ENCODE results near the gene PDE11A. TPM values are rescaled to one million over a fixed set of nuclear protein-coding genes. Genes with fewer than 3 reads are reported as not detected.

PDE11A gene
- total RNA-seq, 1 donor: under 0.01 TPM

DNA sequence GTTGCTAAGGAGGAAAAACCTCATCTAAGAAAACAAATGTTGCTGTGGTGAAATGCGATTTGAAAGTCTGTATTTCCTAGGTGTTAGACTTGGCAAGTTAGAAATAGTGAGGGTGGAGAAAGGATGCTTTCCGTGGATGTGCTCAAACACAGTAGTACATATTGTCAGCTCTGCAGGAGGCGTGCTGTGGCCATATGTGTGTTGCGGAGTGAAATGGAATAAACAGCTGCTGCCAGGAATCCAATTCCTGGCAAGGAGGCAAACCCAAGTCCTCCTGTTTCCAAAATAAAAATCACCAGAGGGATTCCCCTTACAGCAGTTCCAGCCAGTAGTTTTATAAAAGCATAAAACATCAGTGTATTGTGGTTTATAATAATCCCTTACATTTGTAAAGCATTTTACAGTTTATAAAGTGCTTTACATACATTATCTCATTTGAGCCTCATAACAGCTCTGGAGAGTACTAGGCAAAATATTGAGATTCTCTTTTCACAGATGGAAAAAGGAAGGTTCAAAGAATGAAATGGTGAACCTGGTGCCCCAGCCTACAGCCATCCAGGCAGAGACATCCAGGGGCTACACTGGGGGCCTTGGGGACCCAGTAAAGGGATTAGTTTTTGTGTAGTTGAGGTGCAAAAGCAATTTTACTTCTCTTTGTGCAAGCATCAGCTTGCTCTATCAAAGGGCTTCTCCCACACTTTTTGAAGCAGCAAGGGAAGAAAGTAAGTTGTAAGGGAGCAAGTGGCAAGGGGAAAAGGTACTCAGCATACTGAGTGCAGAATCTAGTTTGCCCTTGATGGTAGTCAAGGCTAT, 474.0 kb downstream of the PDE11A start:
- DNase-seq (ENCODE audit: low read depth): peak; percentile 89
- TF ChIP-seq, protein P1, sequence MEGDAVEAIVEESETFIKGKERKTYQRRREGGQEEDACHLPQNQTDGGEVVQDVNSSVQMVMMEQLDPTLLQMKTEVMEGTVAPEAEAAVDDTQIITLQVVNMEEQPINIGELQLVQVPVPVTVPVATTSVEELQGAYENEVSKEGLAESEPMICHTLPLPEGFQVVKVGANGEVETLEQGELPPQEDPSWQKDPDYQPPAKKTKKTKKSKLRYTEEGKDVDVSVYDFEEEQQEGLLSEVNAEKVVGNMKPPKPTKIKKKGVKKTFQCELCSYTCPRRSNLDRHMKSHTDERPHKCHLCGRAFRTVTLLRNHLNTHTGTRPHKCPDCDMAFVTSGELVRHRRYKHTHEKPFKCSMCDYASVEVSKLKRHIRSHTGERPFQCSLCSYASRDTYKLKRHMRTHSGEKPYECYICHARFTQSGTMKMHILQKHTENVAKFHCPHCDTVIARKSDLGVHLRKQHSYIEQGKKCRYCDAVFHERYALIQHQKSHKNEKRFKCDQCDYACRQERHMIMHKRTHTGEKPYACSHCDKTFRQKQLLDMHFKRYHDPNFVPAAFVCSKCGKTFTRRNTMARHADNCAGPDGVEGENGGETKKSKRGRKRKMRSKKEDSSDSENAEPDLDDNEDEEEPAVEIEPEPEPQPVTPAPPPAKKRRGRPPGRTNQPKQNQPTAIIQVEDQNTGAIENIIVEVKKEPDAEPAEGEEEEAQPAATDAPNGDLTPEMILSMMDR (IDR thresholded peaks at IDR 0.05; ENCODE audit: insufficient read depth, low read depth, low read length): no peak
- H3K4me3 ChIP-seq (ENCODE audit: low read depth, low read length): no peak overlapping the region

DNA sequence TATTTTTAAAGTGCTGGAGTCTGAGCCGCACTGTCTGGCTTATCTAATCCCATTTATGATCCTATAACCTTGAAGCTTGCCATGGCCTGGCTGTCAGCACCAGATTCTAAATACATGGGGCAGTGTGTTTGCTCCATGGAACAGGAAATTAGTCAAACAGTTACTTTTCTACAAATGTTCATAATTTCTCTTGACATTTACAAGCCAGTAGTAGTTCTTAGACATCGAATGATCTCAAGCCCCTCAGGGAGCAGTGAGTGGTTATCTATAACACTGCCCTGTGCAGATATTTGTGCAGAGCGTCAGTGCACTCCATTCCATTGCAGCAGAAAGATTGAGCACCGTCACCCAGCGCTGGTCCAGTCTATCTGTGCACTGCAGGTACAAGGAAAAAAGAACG, 474.8 kb downstream of the PDE11A start:
- peak; percentile 91 for DNase-seq (ENCODE audit: low read depth)
- no peak overlapping the region for H3K4me3 ChIP-seq (ENCODE audit: low read depth, low read length)
- TF ChIP-seq, protein P1 (IDR thresholded peaks at IDR 0.05; ENCODE audit: insufficient read depth, low read depth, low read length): no peak

DNA sequence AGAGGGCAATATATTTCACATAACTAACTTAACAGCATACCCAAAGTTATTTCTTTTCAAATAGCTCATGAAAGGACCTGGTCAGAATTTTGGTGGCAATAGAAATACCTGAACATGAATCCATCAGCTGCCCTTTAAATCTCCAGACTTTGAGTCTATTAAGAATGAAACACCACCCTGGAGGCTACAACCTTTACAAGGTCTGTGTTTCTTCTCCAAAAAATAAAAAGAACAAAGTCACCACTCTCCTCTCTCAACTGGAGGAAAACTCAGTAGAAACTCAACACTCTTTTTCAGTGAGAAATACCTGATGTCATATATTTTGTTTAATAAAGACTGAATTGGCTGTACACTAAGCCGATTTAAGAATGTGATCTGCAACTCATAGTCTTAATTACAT, 475.7 kb downstream of the PDE11A start:
- DNase-seq (ENCODE audit: low read depth): no peak
- no peak overlapping the region for H3K4me3 ChIP-seq (ENCODE audit: low read depth, low read length)
- TF ChIP-seq, protein P1 (IDR thresholded peaks at IDR 0.05; ENCODE audit: insufficient read depth, low read depth, low read length): no peak

DNA sequence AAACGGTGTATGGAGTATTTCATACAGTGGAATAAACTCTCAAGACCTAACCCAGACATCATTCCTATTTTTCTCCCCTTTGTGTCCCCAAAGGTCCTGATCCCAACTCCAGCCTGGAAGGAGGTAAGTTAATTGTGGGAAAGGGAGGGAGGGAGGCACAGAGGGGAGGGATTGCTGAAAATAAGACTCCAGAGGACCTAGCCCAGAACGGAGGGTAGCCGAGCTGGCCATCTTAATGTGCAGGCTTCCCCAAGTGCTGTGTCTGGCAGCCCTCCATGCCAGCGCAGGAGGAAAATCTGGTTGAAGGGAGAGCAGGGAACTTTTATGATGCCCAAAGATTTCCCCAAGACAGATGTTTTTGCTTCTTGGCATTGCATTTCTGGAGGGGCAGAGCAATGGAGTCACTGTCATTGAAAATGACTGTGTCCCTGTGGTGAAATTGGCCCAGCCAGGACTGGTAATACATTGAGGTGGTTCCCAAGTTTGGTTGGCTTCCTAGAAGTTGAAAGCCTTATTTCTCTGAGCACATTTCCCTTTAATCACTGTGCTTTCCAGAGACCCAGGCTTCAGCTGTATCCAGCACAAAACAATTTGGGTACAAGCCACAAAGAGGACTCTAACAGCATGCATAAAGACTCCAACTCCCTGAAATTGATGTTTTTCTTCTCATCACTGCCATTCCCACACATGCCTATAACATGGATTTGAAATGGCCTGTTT, 477.3 kb downstream of the PDE11A start:
- H3K4me3 ChIP-seq (ENCODE audit: low read depth, low read length): no peak overlapping the region
- TF ChIP-seq, protein P1 (IDR thresholded peaks at IDR 0.05; ENCODE audit: insufficient read depth, low read depth, low read length): no peak
- no peak for DNase-seq (ENCODE audit: low read depth)

DNA sequence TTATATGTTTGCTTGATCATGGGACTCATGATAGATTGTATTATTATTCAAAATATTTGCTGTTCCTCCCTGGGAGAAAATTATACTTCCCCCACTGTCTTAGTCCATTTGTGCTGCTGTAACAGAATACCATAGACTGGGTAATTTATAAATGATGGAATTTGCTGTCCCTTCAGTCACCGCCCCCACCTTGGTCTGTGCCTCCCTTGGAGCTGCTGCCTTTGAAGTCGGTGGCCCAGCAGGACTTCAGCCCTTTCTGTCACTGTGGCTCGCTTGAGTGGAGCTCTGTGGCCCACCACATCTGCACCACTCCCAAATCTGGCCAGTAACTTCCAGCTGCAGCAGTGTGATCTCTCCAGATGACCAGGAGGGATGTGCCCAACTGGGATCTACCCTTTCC, 479.2 kb downstream of the PDE11A start:
- no peak overlapping the region for H3K4me3 ChIP-seq (ENCODE audit: low read depth, low read length)
- no peak for DNase-seq (ENCODE audit: low read depth)
- TF ChIP-seq, protein P1 (IDR thresholded peaks at IDR 0.05; ENCODE audit: insufficient read depth, low read depth, low read length): no peak

DNA sequence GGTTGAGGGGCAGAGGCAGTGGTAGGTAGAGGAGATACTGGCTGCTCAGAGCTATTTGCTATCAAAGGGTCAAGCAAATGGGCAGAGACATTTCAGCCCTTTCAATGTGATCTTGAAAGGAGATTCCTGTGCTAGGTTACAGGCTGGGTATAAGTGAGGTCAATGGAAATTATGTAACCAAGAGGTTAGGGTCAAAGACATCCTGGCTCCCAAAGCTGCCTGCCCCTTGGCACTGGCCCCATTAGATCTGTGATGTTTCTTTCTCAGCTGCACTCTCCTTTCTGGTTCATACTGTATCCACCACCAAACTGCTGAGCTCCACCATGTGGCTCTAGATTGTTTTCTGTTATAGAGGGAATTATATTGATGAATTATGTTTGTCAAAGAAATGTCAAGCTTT, 479.6 kb downstream of the PDE11A start:
- no peak overlapping the region for H3K4me3 ChIP-seq (ENCODE audit: low read depth, low read length)
- TF ChIP-seq, protein P1 (IDR thresholded peaks at IDR 0.05; ENCODE audit: insufficient read depth, low read depth, low read length): no peak
- DNase-seq (ENCODE audit: low read depth): no peak
